Measurements from ENCODE around the gene NEDD4L. TPM values are rescaled to one million over a fixed set of nuclear protein-coding genes. Genes with fewer than 3 reads are reported as not detected.

NEDD4L gene
- total RNA-seq, 4 donors from 2014 or later: 16.2 to 63.0 (median 30.4) TPM

- no peak for DNase-seq (ENCODE audit: low spot score)
- TF ChIP-seq CTCF (IDR thresholded peaks at IDR 0.05): no peak
- ATAC-seq (ENCODE audit: low FRiP score): no peak
Measured at GRCh38 chr18:58388736-58389135, 344.7 kb downstream of the NEDD4L start.

DNA sequence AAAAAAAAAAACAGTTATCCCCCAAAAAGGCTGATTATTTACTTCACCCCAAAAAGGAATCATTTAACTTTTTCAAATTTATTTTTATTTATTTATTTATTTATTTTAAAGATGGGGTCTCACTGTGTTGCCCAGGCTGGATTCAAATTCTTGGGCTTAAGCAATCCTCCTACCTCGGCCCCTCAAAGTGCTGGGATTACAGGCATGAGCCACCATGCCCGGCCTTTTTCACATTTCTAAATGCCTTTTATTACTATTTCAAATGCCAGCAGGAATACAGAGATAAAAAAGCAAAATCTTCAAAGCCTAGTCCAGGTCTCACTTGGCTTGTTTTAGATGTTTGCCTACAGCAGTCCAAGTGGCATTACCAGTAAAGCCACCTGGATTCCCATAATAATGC, 345.7 kb downstream of the NEDD4L start:
- no peak for ATAC-seq (ENCODE audit: low FRiP score)
- no peak for TF ChIP-seq CTCF (IDR thresholded peaks at IDR 0.05)
- DNase-seq (ENCODE audit: low spot score): no peak

- no peak for ATAC-seq (ENCODE audit: low FRiP score)
- TF ChIP-seq CTCF (IDR thresholded peaks at IDR 0.05): no peak
- no peak for DNase-seq (ENCODE audit: low spot score)
Measured at GRCh38 chr18:58390399-58390798, 346.4 kb downstream of the NEDD4L start.

- TF ChIP-seq CTCF (IDR thresholded peaks at IDR 0.05): no peak
- DNase-seq (ENCODE audit: low spot score) (no peak), ATAC-seq (ENCODE audit: low FRiP score) (no peak)
Measured at GRCh38 chr18:58391231-58391825, 347.3 kb downstream of the NEDD4L start.

DNA sequence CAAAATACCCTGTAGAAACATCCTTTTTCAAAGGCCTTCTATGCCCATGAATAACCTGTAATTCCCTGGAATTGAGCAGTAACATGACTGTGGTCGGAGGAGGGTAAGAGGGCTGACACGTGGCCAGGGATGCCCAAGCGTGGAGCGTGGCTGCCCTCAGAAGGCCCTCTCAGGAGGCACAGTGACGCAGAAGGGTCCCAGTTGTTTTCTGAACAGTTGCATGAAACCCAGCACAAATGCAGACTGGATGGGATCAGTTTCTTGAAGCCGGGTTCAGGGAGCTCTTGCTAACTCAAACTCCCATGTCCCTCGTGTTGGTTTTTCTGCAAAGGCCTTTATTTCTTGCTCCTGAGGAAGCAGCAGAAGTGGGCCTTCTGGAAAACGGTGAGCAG, 347.9 kb downstream of the NEDD4L start:
- no peak for TF ChIP-seq CTCF (IDR thresholded peaks at IDR 0.05)
- no peak for DNase-seq (ENCODE audit: low spot score)
- peak; percentile 16 for ATAC-seq (ENCODE audit: low FRiP score)

- no peak for TF ChIP-seq CTCF (IDR thresholded peaks at IDR 0.05)
- DNase-seq (ENCODE audit: low spot score) (no peak), ATAC-seq (ENCODE audit: low FRiP score) (peak; percentile 58)
Measured at GRCh38 chr18:58392324-58393000, 348.4 kb downstream of the NEDD4L start.

- TF ChIP-seq CTCF (IDR thresholded peaks at IDR 0.05): no peak
- no peak for DNase-seq (ENCODE audit: low spot score)
- ATAC-seq (ENCODE audit: low FRiP score): no peak
Measured at GRCh38 chr18:58393295-58393694, 349.3 kb downstream of the NEDD4L start.
